ENCODE results near the gene KIAA0513. TPM values are rescaled to one million over a fixed set of nuclear protein-coding genes. Genes with fewer than 3 reads are reported as not detected.
A peak's percentile ranks its signal among the peaks of the same experiment; 100 is the strongest.

The KIAA0513 gene
- total RNA-seq: 10 to 100 TPM in 1 of 2 experiments, 1 to 10 TPM in 1; 9.0 to 10.9 TPM
- polyA plus RNA-seq (2013, experiment 1 of 2): 12.3 TPM
- 8.5 TPM for polyA plus RNA-seq (2013, experiment 2 of 2)
- 19.9 to 253 (median 64.2) reads per million in 172 experiments for total RNA-seq

DNA sequence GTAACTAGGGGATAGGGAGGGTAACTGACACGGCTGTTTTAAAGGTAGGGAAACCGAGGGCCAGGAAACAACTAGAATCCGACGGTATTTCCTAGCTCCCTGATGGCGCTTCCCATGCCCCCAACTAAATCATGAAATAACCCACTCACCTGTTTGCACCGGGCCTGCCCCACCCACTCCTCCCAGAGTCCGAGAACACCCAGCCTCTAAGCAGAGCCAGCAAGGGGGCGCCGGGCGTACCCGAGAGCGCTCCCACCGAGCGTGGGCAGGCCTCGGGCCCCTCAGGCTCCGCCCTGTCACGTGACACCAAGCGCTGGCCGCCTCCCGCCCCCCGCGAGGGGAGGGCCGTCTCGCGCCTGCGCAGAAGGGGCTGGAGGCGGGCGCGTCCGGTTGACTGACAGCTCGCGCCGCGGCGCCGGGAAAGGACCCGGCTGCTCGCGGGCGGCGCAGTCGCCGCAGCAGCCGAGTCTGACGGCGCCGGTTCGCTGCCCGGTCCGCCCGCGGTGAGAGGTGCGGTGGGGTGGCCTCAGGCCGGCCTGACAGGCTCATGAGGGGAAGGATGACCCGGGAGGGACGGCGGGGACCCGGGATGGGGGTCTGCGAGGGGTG, at the start of gene KIAA0513:
KIAA0513 (plus strand) TSS at position 447 of the 609 bp plus-strand sequence. CDS start 39,277 bp downstream, outside the sequence.
- peaks cover 40% of the 10 kb centered on the region for H3K4me1 Mint-ChIP-seq (ENCODE audit: low read depth)
- Histone ChIP-seq H3K27me3 (ENCODE audit: control insufficient read depth in 1 of 2, insufficient read depth in 2 of 2, low read length in 2 of 2) (no peaks in the 10 kb centered on the region), H3K4me1 (ENCODE audit: insufficient read depth, low read length) (peaks cover 35% of the 10 kb centered on the region), H3K27ac (ENCODE audit: low read depth in 1 of 2, low read length in 2 of 2) (peak within 1 kb of the TSS; percentile 46 to 77), H3K36me3 (ENCODE audit: insufficient read depth, low read length) (peaks cover 7% of the 10 kb centered on the region), H3K4me3 (ENCODE audit: low read length) (peak within 1 kb of the TSS; percentile 87), H3K9me3 (ENCODE audit: control insufficient read depth in 1 of 2, insufficient read depth in 1 of 2, low read length in 2 of 2) (no peaks in the 10 kb centered on the region)
- H3K36me3 Mint-ChIP-seq (ENCODE audit: low read depth): peaks cover 22% of the 10 kb centered on the region
- H3K27me3 Mint-ChIP-seq: no peaks in the 10 kb centered on the region
- TF ChIP-seq CTCF (IDR thresholded peaks at IDR 0.05): no peak
- H3K4me3 Mint-ChIP-seq: peak within 1 kb of the TSS; percentile 98
- intact Hi-C loops (cut with DNase I, micrococcal nuclease): loop anchor here in 1 of 2 experiments (5.0 to 10.0 kb wide), 2 partner anchors 60 to 523 kb away; partner anchors contain the start of gene MEAK7
- peak; percentile 64 for ATAC-seq (ENCODE audit: poor library complexity)
- CTCF ChIA-PET: interaction anchor here (1.3 to 4.6 kb wide), 4 partner anchors 16 to 88 kb away, joined by 3 to 23 read pairs (median 14); partner anchors contain the start of gene ZDHHC7
- H3K9me3 Mint-ChIP-seq: no peaks in the 10 kb centered on the region
- DNase-seq: peak; percentile 91 to 98 (median 96)
- POLR2A ChIA-PET: interaction anchor here (1.0 to 2.8 kb wide), 12 partner anchors 11 to 911 kb away, joined by 3 to 43 read pairs (median 9); partner anchors contain the start of genes MBTPS1 and ZDHHC7
- peak within 1 kb of the TSS; percentile 93 for H3K27ac Mint-ChIP-seq

GRCh38 chr16:84979516-84979915, 48.1 kb upstream of the KIAA0513 start:
- intact Hi-C loops (cut with DNase I, micrococcal nuclease): loop anchor here (10.0 kb wide), 2 partner anchors 475 to 705 kb away; partner anchors contain the start of gene MEAK7 (in 1 of the 2)
- Mint-ChIP-seq H3K4me3 (no peak overlapping the region), H3K36me3 (ENCODE audit: low read depth) (peaks cover 81% of the 10 kb centered on the region), H3K9me3 (no peaks in the 10 kb centered on the region), H3K4me1 (ENCODE audit: low read depth) (no peaks in the 10 kb centered on the region), H3K27ac (no peak overlapping the region), H3K27me3 (no peaks in the 10 kb centered on the region)
- Histone ChIP-seq H3K9me3 (ENCODE audit: control insufficient read depth in 1 of 2, insufficient read depth in 1 of 2, low read length in 2 of 2) (no peaks in the 10 kb centered on the region), H3K4me3 (ENCODE audit: low read length) (no peak overlapping the region), H3K27ac (ENCODE audit: low read depth in 1 of 2, low read length in 2 of 2) (no peak overlapping the region), H3K27me3 (ENCODE audit: control insufficient read depth in 1 of 2, insufficient read depth in 2 of 2, low read length in 2 of 2) (no peaks in the 10 kb centered on the region), H3K36me3 (ENCODE audit: insufficient read depth, low read length) (peaks cover 77% of the 10 kb centered on the region), H3K4me1 (ENCODE audit: insufficient read depth, low read length) (peaks cover 3% of the 10 kb centered on the region)
- ChIA-PET CTCF (no interaction called here), POLR2A (no interaction called here)
- TF ChIP-seq CTCF (IDR thresholded peaks at IDR 0.05): no peak
- DNase-seq: no peak
- ATAC-seq (ENCODE audit: poor library complexity): no peak

DNA sequence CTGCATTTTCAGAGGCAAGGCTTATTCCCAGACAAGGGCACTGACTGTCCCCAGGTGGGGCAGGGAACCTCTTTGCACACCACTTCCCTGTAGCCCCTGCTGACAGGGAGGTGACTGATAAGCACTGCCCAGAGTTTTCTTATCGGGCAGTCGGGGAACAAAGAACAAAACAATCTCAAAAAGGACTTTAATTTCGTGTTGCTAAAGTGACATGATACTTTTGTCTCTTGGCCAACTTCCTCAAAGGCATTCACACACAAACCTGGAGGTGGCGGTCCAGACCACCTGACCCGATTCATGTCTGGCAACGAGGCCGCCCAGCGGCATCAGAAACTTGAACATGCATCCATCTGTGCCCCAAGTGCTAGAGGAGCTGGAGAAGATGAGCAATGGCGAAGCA, 45.2 kb upstream of the KIAA0513 start:
- no peak for TF ChIP-seq CTCF (IDR thresholded peaks at IDR 0.05)
- H3K4me1 ChIP-seq (ENCODE audit: insufficient read depth, low read length): peaks cover 12% of the 10 kb centered on the region
- peak in 4 of 14 experiments; percentile 13 to 51 (median 36) for DNase-seq
- H3K27ac ChIP-seq (ENCODE audit: low read depth in 1 of 2, low read length in 2 of 2): no peak overlapping the region
- Mint-ChIP-seq H3K27ac (peak overlapping the region; percentile 11), H3K27me3 (no peaks in the 10 kb centered on the region), H3K9me3 (no peaks in the 10 kb centered on the region), H3K4me1 (ENCODE audit: low read depth) (peaks cover 9% of the 10 kb centered on the region), H3K36me3 (ENCODE audit: low read depth) (peaks cover 83% of the 10 kb centered on the region), H3K4me3 (no peak overlapping the region)
- ChIA-PET CTCF (interaction anchor here (2.3 kb wide), 1 partner anchor 104 kb away, joined by 13 read pairs; no protein-coding TSS in a partner anchor), POLR2A (no interaction called here)
- peak; percentile 44 for ATAC-seq (ENCODE audit: poor library complexity)
- H3K27me3 ChIP-seq (ENCODE audit: control insufficient read depth in 1 of 2, insufficient read depth in 2 of 2, low read length in 2 of 2): no peaks in the 10 kb centered on the region
- no peaks in the 10 kb centered on the region for H3K9me3 ChIP-seq (ENCODE audit: control insufficient read depth in 1 of 2, insufficient read depth in 1 of 2, low read length in 2 of 2)
- intact Hi-C loops (cut with DNase I, micrococcal nuclease): no loop called here
- H3K4me3 ChIP-seq (ENCODE audit: low read length): no peak overlapping the region
- H3K36me3 ChIP-seq (ENCODE audit: insufficient read depth, low read length): peaks cover 73% of the 10 kb centered on the region

Measured in CD4-positive, alpha-beta T cell (primary cell).